ENCODE results near the gene ZNF532. TPM values are rescaled to one million over a fixed set of nuclear protein-coding genes. Genes with fewer than 3 reads are reported as not detected.

ZNF532 gene
- total and polyA plus RNA-seq, 5 donors from 2014 or later, result 0.64 to 15.8 (median 1.6) TPM

GRCh38 chr18:58842978-58843687, 21.5 kb upstream of the ZNF532 start:
- Histone ChIP-seq H3K4me3 (ENCODE audit: low read depth, low read length) (no peak overlapping the region), H3K9me3 (ENCODE audit: control insufficient read depth in 2 of 2, low read length in 2 of 2) (no peaks in the 10 kb centered on the region), H3K27ac (ENCODE audit: insufficient read depth, low read length, poor library complexity, severe bottlenecking) (no peak overlapping the region), H3K4me1 (ENCODE audit: control insufficient read depth, insufficient read depth, low read length, poor library complexity, severe bottlenecking) (no peaks in the 10 kb centered on the region), H3K27me3 (ENCODE audit: control insufficient read depth, insufficient read depth, low read length) (peaks cover 8% of the 10 kb centered on the region), H3K36me3 (ENCODE audit: control insufficient read depth, insufficient read depth, low read length) (no peaks in the 10 kb centered on the region)
- H3K36me3 Mint-ChIP-seq, result no peaks in the 10 kb centered on the region
- no peaks in the 10 kb centered on the region for H3K9me3 Mint-ChIP-seq
- H3K27ac Mint-ChIP-seq, result no peak overlapping the region
- peaks cover 0 to 4% (median 1%) of the 10 kb centered on the region in 4 donors for H3K4me1 Mint-ChIP-seq
- DNase-seq (no peak), ATAC-seq (ENCODE audit: low read depth in 2 of 2) (no peak)
- no peak overlapping the region for H3K4me3 Mint-ChIP-seq
- peaks cover 33% of the 10 kb centered on the region for H3K27me3 Mint-ChIP-seq

DNA sequence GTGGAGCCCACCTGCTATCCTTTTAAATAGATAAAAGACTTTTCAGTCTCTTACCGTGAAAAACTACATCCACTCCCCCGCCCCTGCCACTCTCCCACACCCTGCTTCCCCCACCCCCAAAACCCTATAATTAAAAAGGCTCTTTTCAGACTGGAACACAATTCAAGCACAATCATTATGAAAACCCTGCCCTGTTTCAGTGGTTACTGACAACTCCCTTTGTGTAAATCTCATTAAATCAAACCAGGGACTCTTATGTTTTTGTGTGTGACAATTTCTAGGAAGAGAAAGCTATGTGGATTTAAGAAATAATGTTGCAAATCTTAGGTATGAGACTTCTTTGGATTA, 21.0 kb upstream of the ZNF532 start:
- Histone ChIP-seq H3K9me3 (ENCODE audit: control insufficient read depth in 2 of 2, low read length in 2 of 2) (no peaks in the 10 kb centered on the region), H3K27ac (ENCODE audit: insufficient read depth, low read length, poor library complexity, severe bottlenecking) (no peak overlapping the region), H3K36me3 (ENCODE audit: control insufficient read depth, insufficient read depth, low read length) (no peaks in the 10 kb centered on the region), H3K27me3 (ENCODE audit: control insufficient read depth, insufficient read depth, low read length) (peaks cover 11% of the 10 kb centered on the region), H3K4me1 (ENCODE audit: control insufficient read depth, insufficient read depth, low read length, poor library complexity, severe bottlenecking) (no peaks in the 10 kb centered on the region), H3K4me3 (ENCODE audit: low read depth, low read length) (no peak overlapping the region)
- DNase-seq, result no peak
- H3K27ac Mint-ChIP-seq, result no peak overlapping the region
- no peak overlapping the region for H3K4me3 Mint-ChIP-seq
- H3K4me1 Mint-ChIP-seq, result peaks cover 0 to 4% (median 1%) of the 10 kb centered on the region in 4 donors
- peaks cover 0 to 3% (median 0%) of the 10 kb centered on the region in 7 donors for H3K9me3 Mint-ChIP-seq
- no peaks in the 10 kb centered on the region for H3K36me3 Mint-ChIP-seq
- H3K27me3 Mint-ChIP-seq, result peaks cover 31% of the 10 kb centered on the region
- no peak for ATAC-seq (ENCODE audit: low read depth in 2 of 2)

DNA sequence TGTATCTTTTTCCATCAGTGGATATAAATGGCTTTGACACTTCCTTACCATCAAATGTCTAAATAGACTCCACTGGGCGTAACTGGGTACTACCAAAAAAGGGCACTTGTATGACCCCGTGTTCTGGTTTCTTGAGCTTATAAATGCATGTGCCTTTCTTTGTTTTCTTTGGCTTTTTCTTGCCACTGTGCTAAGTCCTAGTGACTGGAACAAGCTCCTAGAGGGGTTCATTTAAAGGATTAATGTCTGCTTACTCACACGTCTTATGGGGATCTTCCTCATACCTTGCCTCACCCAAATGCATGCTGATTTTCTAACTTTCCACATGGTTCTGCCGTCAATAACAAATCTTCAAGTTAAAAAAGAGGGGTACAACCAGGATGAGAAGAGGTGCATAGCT, 19.8 kb upstream of the ZNF532 start:
- H3K4me1 ChIP-seq (ENCODE audit: control insufficient read depth, insufficient read depth, low read length, poor library complexity, severe bottlenecking), result no peaks in the 10 kb centered on the region
- DNase-seq, result no peak
- H3K4me1 Mint-ChIP-seq, result peaks cover 0 to 4% (median 1%) of the 10 kb centered on the region in 4 donors
- peaks cover 11% of the 10 kb centered on the region for H3K27me3 ChIP-seq (ENCODE audit: control insufficient read depth, insufficient read depth, low read length)
- H3K4me3 ChIP-seq (ENCODE audit: low read depth, low read length), result no peak overlapping the region
- no peak overlapping the region for H3K27ac ChIP-seq (ENCODE audit: insufficient read depth, low read length, poor library complexity, severe bottlenecking)
- H3K9me3 ChIP-seq (ENCODE audit: control insufficient read depth in 2 of 2, low read length in 2 of 2), result no peaks in the 10 kb centered on the region
- no peaks in the 10 kb centered on the region for H3K36me3 ChIP-seq (ENCODE audit: control insufficient read depth, insufficient read depth, low read length)
- H3K36me3 Mint-ChIP-seq, result no peaks in the 10 kb centered on the region
- H3K4me3 Mint-ChIP-seq, result no peak overlapping the region
- ATAC-seq (ENCODE audit: low read depth in 2 of 2), result no peak
- H3K27ac Mint-ChIP-seq, result no peak overlapping the region
- peaks cover 0 to 6% (median 0%) of the 10 kb centered on the region in 7 donors for H3K9me3 Mint-ChIP-seq
- H3K27me3 Mint-ChIP-seq, result peaks cover 29% of the 10 kb centered on the region

- H3K4me3 Mint-ChIP-seq, result peak overlapping the region in 1 of 4 donors; percentile 5
- no peak for ATAC-seq (ENCODE audit: low read depth in 2 of 2)
- H3K4me1 Mint-ChIP-seq, result peaks cover 0 to 4% (median 1%) of the 10 kb centered on the region in 4 donors
- Histone ChIP-seq H3K4me1 (ENCODE audit: control insufficient read depth, insufficient read depth, low read length, poor library complexity, severe bottlenecking) (no peaks in the 10 kb centered on the region), H3K27me3 (ENCODE audit: control insufficient read depth, insufficient read depth, low read length) (peaks cover 11% of the 10 kb centered on the region), H3K9me3 (ENCODE audit: control insufficient read depth in 2 of 2, low read length in 2 of 2) (no peaks in the 10 kb centered on the region), H3K36me3 (ENCODE audit: control insufficient read depth, insufficient read depth, low read length) (no peaks in the 10 kb centered on the region), H3K4me3 (ENCODE audit: low read depth, low read length) (no peak overlapping the region), H3K27ac (ENCODE audit: insufficient read depth, low read length, poor library complexity, severe bottlenecking) (no peak overlapping the region)
- no peaks in the 10 kb centered on the region for H3K36me3 Mint-ChIP-seq
- no peak for DNase-seq
- peaks cover 0 to 6% (median 0%) of the 10 kb centered on the region in 7 donors for H3K9me3 Mint-ChIP-seq
- H3K27ac Mint-ChIP-seq, result no peak overlapping the region
- peaks cover 33% of the 10 kb centered on the region for H3K27me3 Mint-ChIP-seq
Measured at GRCh38 chr18:58845928-58846724, 18.6 kb upstream of the ZNF532 start.

GRCh38 chr18:58847383-58848071, 17.1 kb upstream of the ZNF532 start:
- Histone ChIP-seq H3K36me3 (ENCODE audit: control insufficient read depth, insufficient read depth, low read length) (no peaks in the 10 kb centered on the region), H3K4me3 (ENCODE audit: low read depth, low read length) (no peak overlapping the region), H3K27ac (ENCODE audit: insufficient read depth, low read length, poor library complexity, severe bottlenecking) (no peak overlapping the region), H3K27me3 (ENCODE audit: control insufficient read depth, insufficient read depth, low read length) (peaks cover 11% of the 10 kb centered on the region), H3K9me3 (ENCODE audit: control insufficient read depth in 2 of 2, low read length in 2 of 2) (no peaks in the 10 kb centered on the region), H3K4me1 (ENCODE audit: control insufficient read depth, insufficient read depth, low read length, poor library complexity, severe bottlenecking) (no peaks in the 10 kb centered on the region)
- DNase-seq, result no peak
- H3K27ac Mint-ChIP-seq, result no peak overlapping the region
- peak overlapping the region in 3 of 4 donors; percentile 51 to 72 (median 69) for H3K4me3 Mint-ChIP-seq
- peaks cover 0 to 6% (median 0%) of the 10 kb centered on the region in 7 donors for H3K9me3 Mint-ChIP-seq
- peaks cover 33% of the 10 kb centered on the region for H3K27me3 Mint-ChIP-seq
- peaks cover 0 to 4% (median 1%) of the 10 kb centered on the region in 4 donors for H3K4me1 Mint-ChIP-seq
- no peak for ATAC-seq (ENCODE audit: low read depth in 2 of 2)
- H3K36me3 Mint-ChIP-seq, result no peaks in the 10 kb centered on the region

DNA sequence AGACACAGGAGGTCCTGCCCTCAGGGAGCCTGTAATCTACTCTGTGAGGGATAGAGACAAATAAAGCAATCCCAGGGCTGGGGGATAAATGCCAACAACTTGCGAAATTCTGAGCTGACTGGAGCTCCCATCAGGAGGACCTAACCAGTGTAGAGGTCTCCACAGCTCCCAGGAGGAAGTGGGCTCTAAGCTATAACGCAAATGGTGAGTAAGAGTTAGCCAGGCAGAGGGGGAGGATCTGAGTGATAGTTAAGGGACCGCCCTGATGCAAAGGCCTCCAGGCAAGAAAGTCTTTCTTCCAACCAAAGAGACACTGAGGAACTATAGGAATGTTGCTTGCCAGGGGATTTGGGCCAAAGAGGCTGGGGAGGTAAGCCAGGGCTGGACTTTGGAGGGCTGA, 16.0 kb upstream of the ZNF532 start:
- Mint-ChIP-seq H3K27me3 (peaks cover 25% of the 10 kb centered on the region), H3K27ac (no peak overlapping the region), H3K4me1 (peaks cover 0 to 4% (median 1%) of the 10 kb centered on the region in 4 donors), H3K4me3 (no peak overlapping the region), H3K9me3 (peaks cover 0 to 6% (median 0%) of the 10 kb centered on the region in 7 donors), H3K36me3 (no peaks in the 10 kb centered on the region)
- Histone ChIP-seq H3K4me1 (ENCODE audit: control insufficient read depth, insufficient read depth, low read length, poor library complexity, severe bottlenecking) (no peaks in the 10 kb centered on the region), H3K27me3 (ENCODE audit: control insufficient read depth, insufficient read depth, low read length) (peaks cover 11% of the 10 kb centered on the region), H3K36me3 (ENCODE audit: control insufficient read depth, insufficient read depth, low read length) (no peaks in the 10 kb centered on the region), H3K27ac (ENCODE audit: insufficient read depth, low read length, poor library complexity, severe bottlenecking) (no peak overlapping the region), H3K4me3 (ENCODE audit: low read depth, low read length) (no peak overlapping the region), H3K9me3 (ENCODE audit: control insufficient read depth in 2 of 2, low read length in 2 of 2) (no peaks in the 10 kb centered on the region)
- ATAC-seq (ENCODE audit: low read depth in 2 of 2) (no peak), DNase-seq (no peak)

DNA sequence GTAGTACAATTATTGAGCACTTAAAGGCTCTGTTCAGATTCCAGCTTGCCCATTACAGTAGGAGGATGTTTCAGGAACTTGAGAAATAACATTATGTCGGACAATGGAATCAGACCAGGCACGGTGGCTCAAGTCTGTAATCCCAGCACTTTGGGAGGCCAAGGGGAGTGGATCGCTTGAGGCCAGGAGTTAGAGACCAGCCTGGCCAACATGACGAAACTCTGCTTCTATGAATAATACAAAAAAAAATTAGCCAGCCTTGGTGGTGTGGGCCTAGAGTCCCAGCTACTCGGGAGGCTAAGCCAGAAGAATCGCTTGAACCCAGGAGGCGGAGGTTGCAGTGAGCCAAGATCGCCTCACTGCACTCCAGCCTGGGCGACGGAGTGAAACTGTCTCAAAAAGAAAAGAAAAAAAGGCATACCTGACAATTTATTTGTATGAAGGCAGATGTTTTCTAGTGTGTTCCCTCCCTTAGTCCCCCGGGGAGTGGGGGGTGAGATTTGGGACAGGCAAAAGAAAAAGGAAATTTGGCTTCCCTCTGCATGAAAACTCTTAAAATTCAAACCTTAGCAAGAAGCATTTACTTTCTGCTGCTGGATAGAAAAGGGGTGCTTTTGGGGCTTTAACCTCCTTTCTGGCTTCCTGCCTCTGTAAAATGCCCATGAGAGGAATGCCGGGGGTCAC, 13.7 kb upstream of the ZNF532 start:
- H3K27ac ChIP-seq (ENCODE audit: insufficient read depth, low read length, poor library complexity, severe bottlenecking), result no peak overlapping the region
- no peak overlapping the region for H3K4me3 ChIP-seq (ENCODE audit: low read depth, low read length)
- H3K4me1 ChIP-seq (ENCODE audit: control insufficient read depth, insufficient read depth, low read length, poor library complexity, severe bottlenecking), result no peaks in the 10 kb centered on the region
- H3K9me3 ChIP-seq (ENCODE audit: control insufficient read depth in 2 of 2, low read length in 2 of 2), result no peaks in the 10 kb centered on the region
- no peaks in the 10 kb centered on the region for H3K36me3 Mint-ChIP-seq
- no peak overlapping the region for H3K27ac Mint-ChIP-seq
- peaks cover 25% of the 10 kb centered on the region for H3K27me3 Mint-ChIP-seq
- no peak overlapping the region for H3K4me3 Mint-ChIP-seq
- DNase-seq (no peak), ATAC-seq (ENCODE audit: low read depth in 2 of 2) (no peak)
- peaks cover 0 to 6% (median 0%) of the 10 kb centered on the region in 7 donors for H3K9me3 Mint-ChIP-seq
- peaks cover 10% of the 10 kb centered on the region for H3K27me3 ChIP-seq (ENCODE audit: control insufficient read depth, insufficient read depth, low read length)
- H3K36me3 ChIP-seq (ENCODE audit: control insufficient read depth, insufficient read depth, low read length), result no peaks in the 10 kb centered on the region
- H3K4me1 Mint-ChIP-seq, result peaks cover 0 to 4% (median 1%) of the 10 kb centered on the region in 4 donors

Data from CD4-positive, CD25-positive, alpha-beta regulatory T cell (primary cell).